Esophagus (tissue), 2 donors: ENCODE measurements around the gene NAT9. TPM values are rescaled to one million over a fixed set of nuclear protein-coding genes. Genes with fewer than 3 reads are reported as not detected.

Experiments used
- H3K27ac ChIP-seq, 2 donors: one replicate each; pipeline ENCODE4 v1.5.1; 2013; ENCODE audit warnings: low read depth in 2 of 2, mild to moderate bottlenecking in 2 of 2, inconsistent platforms in 1 of 2, low read length in 1 of 2, moderate library complexity in 1 of 2
- H3K27me3 ChIP-seq, 2 donors: one replicate each; pipeline ENCODE4 v1.6.1; 2013; ENCODE audit warnings: low read length in 2 of 2, control low read depth in 1 of 2, mild to moderate bottlenecking in 1 of 2; ENCODE audit not compliant: insufficient read depth in 2 of 2, control insufficient read depth in 1 of 2
- H3K36me3 ChIP-seq, 2 donors: one replicate each; pipeline ENCODE4 v1.6.1; 2013; ENCODE audit warnings: low read length in 1 of 2; ENCODE audit not compliant: control insufficient read depth in 2 of 2, insufficient read depth in 2 of 2
- H3K4me1 ChIP-seq, 2 donors: one replicate each; pipeline ENCODE4 v1.6.1; 2013; ENCODE audit warnings: low read length in 1 of 2; ENCODE audit not compliant: control insufficient read depth in 2 of 2, insufficient read depth in 2 of 2
- H3K4me3 ChIP-seq, 2 donors: one replicate each; pipeline ENCODE4 v1.5.1; 2013; ENCODE audit warnings: low read length in 2 of 2, mild to moderate bottlenecking in 2 of 2, low read depth in 1 of 2, moderate library complexity in 1 of 2
- H3K9me3 ChIP-seq, 2 donors: one replicate each; pipeline ENCODE4 v1.6.1; 2013; ENCODE audit warnings: mild to moderate bottlenecking in 2 of 2, low read depth in 1 of 2, low read length in 1 of 2, moderate library complexity in 1 of 2; ENCODE audit not compliant: control insufficient read depth in 2 of 2, insufficient read depth in 1 of 2
- WGBS, 2 donors: extraction: QIAGEN DNeasy Blood & Tissue Kit; methylation state at CpG; one replicate each; pipeline ENCODE4 v1.1.7; 2013; 5-methylcytosine and 5-hydroxymethylcytosine counted together
- polyA plus RNA-seq, 2 donors: library from polyadenylated mRNA; stranded (reverse); fragments of 200-250 nt; gene quantifications; one replicate each; pipeline ENCODE4 v1.2.3, GENCODE V29; 2013
- donor health status: healthy with polysubstance abuse.
- donor health status: Bipolar disorder and iron deficiency.

The NAT9 gene
- polyA plus RNA-seq, 2 donors, result 19.7 to 25.6 TPM

- Histone ChIP-seq H3K27ac (no peak within 1 kb of the TSS), H3K4me3 (peak within 1 kb of the TSS; percentile 11 to 20), H3K36me3 (no peaks in the 10 kb centered on the region), H3K4me1 (peaks cover 0 to 9% of the 10 kb centered on the region in 2 donors), H3K9me3 (no peaks in the 10 kb centered on the region), H3K27me3 (no peaks in the 10 kb centered on the region)
- WGBS, 2 donors, result 1 to 3% methylated on average over 54 to 67 of the region's 67 CpGs
Observed at GRCh38 chr17:74736513-74737298, 39.4 kb downstream of the NAT9 start, which contains the start of gene RAB37. Gene RAB37, plus strand, starts transcription at chr17:74737256. Its CDS starts 17 bp downstream, at chr17:74737273.

GRCh38 chr17:74734256-74734655, 41.9 kb downstream of the NAT9 start:
- H3K4me3 ChIP-seq, result no peak overlapping the region
- no peaks in the 10 kb centered on the region for H3K9me3 ChIP-seq
- H3K36me3 ChIP-seq, result no peaks in the 10 kb centered on the region
- H3K4me1 ChIP-seq, result peaks cover 0 to 13% of the 10 kb centered on the region in 2 donors
- H3K27me3 ChIP-seq, result no peaks in the 10 kb centered on the region
- WGBS, 2 donors, result 87 to 96% methylated on average over 3 of the region's 3 CpGs
- no peak overlapping the region for H3K27ac ChIP-seq

- Histone ChIP-seq H3K27me3 (no peaks in the 10 kb centered on the region), H3K9me3 (no peaks in the 10 kb centered on the region), H3K4me1 (peaks cover 0 to 12% of the 10 kb centered on the region in 2 donors), H3K27ac (no peak overlapping the region), H3K36me3 (no peaks in the 10 kb centered on the region), H3K4me3 (no peak overlapping the region)
- WGBS, 2 donors, result 64% methylated on average over 8 to 9 of the region's 9 CpGs
Observed at GRCh38 chr17:74733365-74734122, 42.6 kb downstream of the NAT9 start.

- H3K4me1 ChIP-seq, result peaks cover 0 to 6% of the 10 kb centered on the region in 2 donors
- H3K27me3 ChIP-seq, result no peaks in the 10 kb centered on the region
- 75 to 78% methylated on average over 12 of the region's 12 CpGs for WGBS, 2 donors
- H3K9me3 ChIP-seq, result no peaks in the 10 kb centered on the region
- no peaks in the 10 kb centered on the region for H3K36me3 ChIP-seq
- H3K4me3 ChIP-seq, result no peak overlapping the region
- H3K27ac ChIP-seq, result no peak overlapping the region
Observed at GRCh38 chr17:74732042-74732867, 43.9 kb downstream of the NAT9 start.

GRCh38 chr17:74731347-74731605, 44.9 kb downstream of the NAT9 start:
- 67 to 81% methylated on average over 4 of the region's 4 CpGs for WGBS, 2 donors
- H3K27me3 ChIP-seq, result no peaks in the 10 kb centered on the region

GRCh38 chr17:74730491-74731346, 45.4 kb downstream of the NAT9 start:
- 68 to 71% methylated on average over 16 of the region's 16 CpGs for WGBS, 2 donors
- Histone ChIP-seq H3K27ac (no peak overlapping the region), H3K9me3 (no peaks in the 10 kb centered on the region)

More at GRCh38 chr17:74731347-74731605, 44.9 kb downstream of the NAT9 start:
- H3K4me1 ChIP-seq, result peaks cover 0 to 4% of the 10 kb centered on the region in 2 donors
- no peak overlapping the region for H3K27ac ChIP-seq
- no peak overlapping the region for H3K4me3 ChIP-seq
- H3K36me3 ChIP-seq, result no peaks in the 10 kb centered on the region
- H3K9me3 ChIP-seq, result no peaks in the 10 kb centered on the region

GRCh38 chr17:74729866-74730265, 46.3 kb downstream of the NAT9 start:
- Histone ChIP-seq H3K36me3 (no peaks in the 10 kb centered on the region), H3K4me1 (peaks cover 0 to 4% of the 10 kb centered on the region in 2 donors), H3K9me3 (no peaks in the 10 kb centered on the region), H3K27me3 (no peaks in the 10 kb centered on the region), H3K4me3 (no peak overlapping the region), H3K27ac (no peak overlapping the region)
- 85 to 89% methylated on average over 15 of the region's 15 CpGs for WGBS, 2 donors

More at GRCh38 chr17:74730491-74731346, 45.4 kb downstream of the NAT9 start:
- H3K27me3 ChIP-seq, result no peaks in the 10 kb centered on the region
- no peaks in the 10 kb centered on the region for H3K36me3 ChIP-seq
- peaks cover 0 to 4% of the 10 kb centered on the region in 2 donors for H3K4me1 ChIP-seq
- no peak overlapping the region for H3K4me3 ChIP-seq

GRCh38 chr17:74729368-74729767, 46.8 kb downstream of the NAT9 start:
- Histone ChIP-seq H3K4me1 (peaks cover 0 to 4% of the 10 kb centered on the region in 2 donors), H3K27me3 (no peaks in the 10 kb centered on the region), H3K36me3 (no peaks in the 10 kb centered on the region), H3K27ac (no peak overlapping the region), H3K4me3 (no peak overlapping the region), H3K9me3 (no peaks in the 10 kb centered on the region)
- WGBS, 2 donors, result 90 to 92% methylated on average over 5 of the region's 5 CpGs

GRCh38 chr17:74728702-74729075, 47.5 kb downstream of the NAT9 start:
- peaks cover 0 to 4% of the 10 kb centered on the region in 2 donors for H3K4me1 ChIP-seq
- no peaks in the 10 kb centered on the region for H3K27me3 ChIP-seq
- H3K27ac ChIP-seq, result no peak overlapping the region
- WGBS, 2 donors, result 92 to 94% methylated on average over 3 of the region's 3 CpGs
- H3K4me3 ChIP-seq, result no peak overlapping the region
- H3K36me3 ChIP-seq, result no peaks in the 10 kb centered on the region
- H3K9me3 ChIP-seq, result no peaks in the 10 kb centered on the region
